GM21576 (cell line): ENCODE data around the gene PTPRCAP.

Source experiments
- ATAC-seq: cut with Tn5 transposase; IDR thresholded peaks from one replicate; pipeline ENCODE4 v1.9.1; 2021; ENCODE audit warnings: mild to moderate bottlenecking, moderate library complexity; ENCODE audit not compliant: unreplicated experiment

PTPRCAP gene

GRCh38 chr11:67398661-67399563 lies 38.6 kb downstream of the PTPRCAP start:
- ATAC-seq, result no peak

GRCh38 chr11:67397986-67398660 lies 39.4 kb downstream of the PTPRCAP start:
- ATAC-seq, result no peak

GRCh38 chr11:67397536-67397935 lies 39.9 kb downstream of the PTPRCAP start:
- no peak for ATAC-seq

- no peak for ATAC-seq
Measured at GRCh38 chr11:67396587-67397389, 40.7 kb downstream of the PTPRCAP start.

GRCh38 chr11:67396259-67396581 lies 41.3 kb downstream of the PTPRCAP start:
- ATAC-seq, result no peak

- ATAC-seq, result no peak
Measured at GRCh38 chr11:67395555-67396258, 41.8 kb downstream of the PTPRCAP start.

GRCh38 chr11:67393990-67394389 lies 43.5 kb downstream of the PTPRCAP start:
- ATAC-seq, result no peak

- ATAC-seq, result no peak
Measured at GRCh38 chr11:67393437-67393836, 44.0 kb downstream of the PTPRCAP start.

- ATAC-seq, result no peak
Measured at GRCh38 chr11:67392183-67392715, 45.2 kb downstream of the PTPRCAP start.

GRCh38 chr11:67391304-67392182 lies 45.9 kb downstream of the PTPRCAP start, which contains the start of gene RAD9A:
RAD9A (plus strand) TSS chr11:67391986; CDS start chr11:67392045, 59 bp downstream.
- ATAC-seq, result peak; percentile 54

GRCh38 chr11:67390947-67391303 lies 46.6 kb downstream of the PTPRCAP start:
- no peak for ATAC-seq

GRCh38 chr11:67389477-67389876 lies 48.0 kb downstream of the PTPRCAP start:
- no peak for ATAC-seq

GRCh38 chr11:67387518-67387917 lies 50.0 kb downstream of the PTPRCAP start:
- ATAC-seq, result no peak

- no peak for ATAC-seq
Measured at GRCh38 chr11:67387069-67387468, 50.4 kb downstream of the PTPRCAP start.
